ENCODE measurements around the gene SYT17.

- TF ChIP-seq POLR2A (IDR thresholded peaks at IDR 0.05) = no peak
- no peak for TF ChIP-seq CTCF (IDR thresholded peaks at IDR 0.05)
- TF ChIP-seq POLR2AphosphoS5 (IDR thresholded peaks at IDR 0.05; ENCODE audit: insufficient read depth in 1 of 2, low read depth in 1 of 2) = no peak
These were observed 146.8 kb downstream of the SYT17 start for GRCh38 chr16:19314718-19315425.

Data from vagina (tissue), 2 donors.